ENCODE data around the gene RBMS3. TPM values are rescaled to one million over a fixed set of nuclear protein-coding genes. Genes with fewer than 3 reads are reported as not detected.

The RBMS3 gene
- total RNA-seq, 4 donors from 2014 or later, result 51.5 to 76.0 (median 66.6) TPM

DNA sequence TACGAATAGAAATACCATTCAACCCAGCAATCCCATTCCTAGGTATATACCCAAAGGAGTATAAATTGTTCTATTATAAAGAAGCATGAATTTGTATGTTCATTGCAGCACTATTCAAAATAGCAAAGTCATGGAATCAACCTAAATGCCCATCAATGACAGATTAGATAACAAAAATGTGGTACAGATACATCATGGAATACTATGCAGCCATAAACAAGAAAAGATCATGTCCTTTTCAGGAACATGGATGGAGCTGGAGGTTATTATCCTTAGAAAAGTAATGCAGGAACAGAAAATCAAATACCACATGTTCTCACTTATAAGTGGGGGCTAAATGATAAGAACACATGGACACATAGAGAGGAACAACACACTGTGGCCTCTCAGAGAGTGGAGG is 571.9 kb downstream of the RBMS3 start:
- Histone ChIP-seq H3K36me3 (no peaks in the 10 kb centered on the region), H3K4me1 (no peaks in the 10 kb centered on the region), H3K4me3 (no peak overlapping the region), H3K9me3 (no peaks in the 10 kb centered on the region), H3K27me3 (no peaks in the 10 kb centered on the region), H3K27ac (no peak overlapping the region)
- no peak for ATAC-seq
- WGBS, 2 donors (ENCODE audit: low coverage in 1 of 2), result 60 to 89% methylated on average over 1 of the region's 1 CpG
- TF ChIP-seq, protein P1, sequence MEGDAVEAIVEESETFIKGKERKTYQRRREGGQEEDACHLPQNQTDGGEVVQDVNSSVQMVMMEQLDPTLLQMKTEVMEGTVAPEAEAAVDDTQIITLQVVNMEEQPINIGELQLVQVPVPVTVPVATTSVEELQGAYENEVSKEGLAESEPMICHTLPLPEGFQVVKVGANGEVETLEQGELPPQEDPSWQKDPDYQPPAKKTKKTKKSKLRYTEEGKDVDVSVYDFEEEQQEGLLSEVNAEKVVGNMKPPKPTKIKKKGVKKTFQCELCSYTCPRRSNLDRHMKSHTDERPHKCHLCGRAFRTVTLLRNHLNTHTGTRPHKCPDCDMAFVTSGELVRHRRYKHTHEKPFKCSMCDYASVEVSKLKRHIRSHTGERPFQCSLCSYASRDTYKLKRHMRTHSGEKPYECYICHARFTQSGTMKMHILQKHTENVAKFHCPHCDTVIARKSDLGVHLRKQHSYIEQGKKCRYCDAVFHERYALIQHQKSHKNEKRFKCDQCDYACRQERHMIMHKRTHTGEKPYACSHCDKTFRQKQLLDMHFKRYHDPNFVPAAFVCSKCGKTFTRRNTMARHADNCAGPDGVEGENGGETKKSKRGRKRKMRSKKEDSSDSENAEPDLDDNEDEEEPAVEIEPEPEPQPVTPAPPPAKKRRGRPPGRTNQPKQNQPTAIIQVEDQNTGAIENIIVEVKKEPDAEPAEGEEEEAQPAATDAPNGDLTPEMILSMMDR (IDR thresholded peaks at IDR 0.05), result no peak
- TF ChIP-seq POLR2AphosphoS5 (IDR thresholded peaks at IDR 0.05), result no peak
- TF ChIP-seq POLR2A (IDR thresholded peaks at IDR 0.05), result no peak
- TF ChIP-seq EP300 (IDR thresholded peaks at IDR 0.05), result no peak

DNA sequence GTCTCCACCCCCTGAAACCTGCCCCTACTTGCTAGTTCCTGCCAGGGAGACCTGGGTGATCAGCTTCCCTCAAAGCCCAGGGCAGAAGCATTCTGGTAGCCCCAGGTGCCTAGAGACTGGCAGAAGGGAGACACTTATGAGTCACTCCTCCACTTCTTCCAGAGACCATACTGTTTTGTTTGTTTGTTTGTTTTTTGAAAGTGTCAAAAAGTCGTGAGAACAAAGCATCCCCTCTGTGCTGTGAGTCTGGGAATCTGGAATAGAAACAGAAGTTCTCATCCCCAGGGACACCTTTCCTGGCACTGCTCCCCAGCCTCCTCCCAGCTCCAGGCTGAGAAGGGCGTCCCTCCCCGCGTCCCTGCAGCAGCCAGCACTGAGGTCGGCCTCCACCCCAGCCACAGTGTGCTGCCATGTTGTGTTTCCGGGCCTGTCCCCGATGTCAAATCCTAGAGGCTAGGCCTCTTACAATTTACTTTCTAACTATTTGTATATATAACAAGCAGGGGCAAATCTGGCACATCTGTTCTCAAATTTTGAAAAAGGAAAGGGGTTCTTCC is 573.0 kb downstream of the RBMS3 start:
- no peak for ATAC-seq
- Histone ChIP-seq H3K4me1 (no peaks in the 10 kb centered on the region), H3K27me3 (no peaks in the 10 kb centered on the region), H3K27ac (no peak overlapping the region), H3K36me3 (no peaks in the 10 kb centered on the region), H3K9me3 (no peaks in the 10 kb centered on the region), H3K4me3 (no peak overlapping the region)
- WGBS, 2 donors (ENCODE audit: low coverage in 1 of 2), result 69 to 94% methylated on average over 3 to 5 of the region's 7 CpGs
- TF ChIP-seq POLR2A (IDR thresholded peaks at IDR 0.05), result no peak
- TF ChIP-seq EP300 (IDR thresholded peaks at IDR 0.05), result no peak
- TF ChIP-seq, protein P1 (IDR thresholded peaks at IDR 0.05), result no peak
- no peak for TF ChIP-seq POLR2AphosphoS5 (IDR thresholded peaks at IDR 0.05)

- TF ChIP-seq POLR2A (IDR thresholded peaks at IDR 0.05), result no peak
- TF ChIP-seq, protein P1 (IDR thresholded peaks at IDR 0.05), result no peak
- no peaks in the 10 kb centered on the region for H3K9me3 ChIP-seq
- no peaks in the 10 kb centered on the region for H3K4me1 ChIP-seq
- ATAC-seq, result no peak
- H3K4me3 ChIP-seq, result no peak overlapping the region
- H3K27ac ChIP-seq, result no peak overlapping the region
- H3K27me3 ChIP-seq, result no peaks in the 10 kb centered on the region
- H3K36me3 ChIP-seq, result no peaks in the 10 kb centered on the region
Measured at GRCh38 chr3:29854821-29855220, 574.0 kb downstream of the RBMS3 start.

DNA sequence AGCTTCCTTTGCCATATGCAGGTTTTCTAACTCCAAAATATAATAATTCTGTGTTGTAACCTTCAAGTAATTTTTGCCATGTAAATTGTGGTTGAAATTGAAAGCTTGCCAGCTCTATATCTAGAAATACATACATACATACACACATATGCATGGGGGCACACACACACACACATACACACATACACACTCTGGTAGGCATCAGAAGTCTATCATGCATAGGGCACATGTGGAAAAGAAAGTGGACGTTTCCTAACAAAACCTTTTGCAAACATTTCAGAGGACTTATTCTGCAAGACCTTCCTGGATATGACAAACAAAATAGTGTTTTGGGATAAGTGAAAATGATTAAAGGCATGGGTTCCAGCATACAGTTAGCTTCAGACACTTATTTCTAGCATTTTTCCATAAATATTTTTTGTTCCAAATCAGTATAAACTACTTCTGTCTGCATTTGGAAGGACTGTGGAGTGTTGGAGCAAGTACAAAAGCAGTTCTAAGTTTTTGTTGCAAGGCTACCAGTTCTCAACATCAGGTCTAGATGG is 578.9 kb downstream of the RBMS3 start:
- H3K9me3 ChIP-seq, result no peaks in the 10 kb centered on the region
- no peaks in the 10 kb centered on the region for H3K36me3 ChIP-seq
- no peaks in the 10 kb centered on the region for H3K27me3 ChIP-seq
- H3K27ac ChIP-seq, result no peak overlapping the region
- H3K4me1 ChIP-seq, result no peaks in the 10 kb centered on the region
- no peak overlapping the region for H3K4me3 ChIP-seq
- no peak for TF ChIP-seq POLR2A (IDR thresholded peaks at IDR 0.05)
- no peak for TF ChIP-seq EP300 (IDR thresholded peaks at IDR 0.05)
- TF ChIP-seq, protein P1 (IDR thresholded peaks at IDR 0.05), result no peak
- no peak for TF ChIP-seq POLR2AphosphoS5 (IDR thresholded peaks at IDR 0.05)
- ATAC-seq, result no peak
- WGBS, 2 donors (ENCODE audit: low coverage in 1 of 2), result 27 to 41% methylated on average over 1 of the region's 1 CpG

- no peak overlapping the region for H3K27ac ChIP-seq
- no peak overlapping the region for H3K4me3 ChIP-seq
- no peaks in the 10 kb centered on the region for H3K9me3 ChIP-seq
- H3K27me3 ChIP-seq, result no peaks in the 10 kb centered on the region
- peaks cover 0 to 4% (median 0%) of the 10 kb centered on the region in 3 donors for H3K4me1 ChIP-seq
- WGBS, 2 donors (ENCODE audit: low coverage in 1 of 2), result 79% methylated on average over 1 of the region's 1 CpG; no CpG with 5 or more reads in 1 of the 2 donors
- H3K36me3 ChIP-seq, result peaks cover 0 to 3% of the 10 kb centered on the region in 2 donors
- no peak for ATAC-seq
- TF ChIP-seq, protein P1 (IDR thresholded peaks at IDR 0.05), result no peak
- TF ChIP-seq POLR2AphosphoS5 (IDR thresholded peaks at IDR 0.05) (no peak), EP300 (IDR thresholded peaks at IDR 0.05) (no peak), POLR2A (IDR thresholded peaks at IDR 0.05) (no peak)
Measured at GRCh38 chr3:29864809-29865208, 583.9 kb downstream of the RBMS3 start.
